GM10847 (cell line): ENCODE results near the gene LCE1E.

Experiments used
- POLR2A ChIP-seq: IDR thresholded peaks from 2 replicates; pipeline ENCODE4 v1.6.1; 2011; ENCODE audit not compliant: insufficient read length; ENCODE audit errors: extremely low read depth

The LCE1E gene

GRCh38 chr1:152786077-152786476 lies at the start of gene LCE1E:
Gene LCE1E (plus strand): TSS chr1:152786257. CDS start chr1:152787300, 1,043 bp downstream.
- TF ChIP-seq POLR2A = no peak

GRCh38 chr1:152737997-152738396 lies 48.1 kb upstream of the LCE1E start:
- no peak for TF ChIP-seq POLR2A

- TF ChIP-seq POLR2A = no peak
Measured at GRCh38 chr1:152739841-152740240, 46.2 kb upstream of the LCE1E start.

GRCh38 chr1:152741656-152742055 lies 44.4 kb upstream of the LCE1E start:
- no peak for TF ChIP-seq POLR2A

- no peak for TF ChIP-seq POLR2A
Measured at GRCh38 chr1:152743371-152744145, 42.5 kb upstream of the LCE1E start.

GRCh38 chr1:152745289-152745704 lies 40.8 kb upstream of the LCE1E start:
- TF ChIP-seq POLR2A = no peak

- TF ChIP-seq POLR2A = no peak
Measured at GRCh38 chr1:152745765-152746444, 40.2 kb upstream of the LCE1E start.

GRCh38 chr1:152747831-152748230 lies 38.2 kb upstream of the LCE1E start:
- TF ChIP-seq POLR2A = no peak

- TF ChIP-seq POLR2A = no peak
Measured at GRCh38 chr1:152752225-152752624, 33.8 kb upstream of the LCE1E start.

GRCh38 chr1:152753586-152753985 lies 32.5 kb upstream of the LCE1E start:
- TF ChIP-seq POLR2A = no peak

- TF ChIP-seq POLR2A = no peak
Measured at GRCh38 chr1:152756872-152757271, 29.2 kb upstream of the LCE1E start.

GRCh38 chr1:152757747-152758146 lies 28.3 kb upstream of the LCE1E start, which contains the start of gene KPRP:
Gene KPRP (plus strand): TSS chr1:152758025. CDS start chr1:152759589, 1,564 bp downstream.
- TF ChIP-seq POLR2A = no peak

GRCh38 chr1:152758636-152759035 lies 27.4 kb upstream of the LCE1E start:
- TF ChIP-seq POLR2A = no peak

- no peak for TF ChIP-seq POLR2A
Measured at GRCh38 chr1:152759453-152760173, 26.4 kb upstream of the LCE1E start.

- no peak for TF ChIP-seq POLR2A
Measured at GRCh38 chr1:152760551-152761190, 25.4 kb upstream of the LCE1E start.
